K562 (cell line): ENCODE data around the gene ZG16B. TPM values are rescaled to one million over a fixed set of nuclear protein-coding genes. Genes with fewer than 3 reads are reported as not detected.

ENCODE experiments used
- ATAC-seq: fragments of 200-7000 bp; cut with Tn5 transposase; 3 replicates; pipeline ENCODE4 v1.9.1; 2020; ENCODE audit warnings: moderate library complexity
- BruUV-seq: library from RNA; stranded (reverse); fragments of 400-500 nt; replicated peaks from 2 replicates; lab custom pipeline; 2021; lab: Mats Ljungman, UMichigan
- CTCF ChIA-PET: fragments of 300-600 bp; formaldehyde crosslinking; extraction: SDS; loops from one replicate; lab custom pipeline; 2021; ENCODE audit warnings: low intra/inter-chr PET ratio; lab: Yijun Ruan, JAX
- POLR2A ChIA-PET: fragments of 300-600, 350-650 bp; sonication (Branson Sonifier 250); formaldehyde crosslinking; extraction: SDS; loops from one replicate; lab custom pipeline; 2021; ENCODE audit warnings: antibody characterized with exemption, inconsistent platforms; lab: Yijun Ruan, JAX
- DNase-seq, 4 experiments: peaks; one replicate each; pipeline versions ENCODE4 v3.0.0 to v3.0.0-alpha.2; 2011 to 2018; ENCODE audit warnings: low spot score in 3 of 4, mixed read lengths in 3 of 4; ENCODE audit errors: extremely low read depth in 1 of 4
- FAIRE-seq: peaks from 2 replicates; lab custom pipeline; 2011; peaks lifted over from hg19 to GRCh38; lab: Jason Lieb, UNC
- H2AFZ ChIP-seq: 2 replicates; pipeline ENCODE4 v1.6.0; 2011; ENCODE audit warnings: low read depth, low read length, control low read depth, inconsistent platforms
- H3K27ac ChIP-seq: fragments of 200-600 bp; 3 replicates; pipeline ENCODE4 v1.8.0; 2011; ENCODE audit warnings: low read depth, mild to moderate bottlenecking, control low read depth, inconsistent platforms, low read length, moderate library complexity, mixed read lengths; ENCODE audit errors: extremely low read depth
- H3K27me3 ChIP-seq, 2 experiments: fragments of 300-600 bp in 1 of 2; 2 replicates in 1 of 2; 3 replicates in 1 of 2; pipeline versions ENCODE4 v1.6.0 to v1.8.0; 2011; ENCODE audit warnings: inconsistent platforms in 2 of 2, low read length in 2 of 2, mild to moderate bottlenecking in 1 of 2, mixed read lengths in 1 of 2, moderate library complexity in 1 of 2; ENCODE audit not compliant: control insufficient read depth in 2 of 2, insufficient read depth in 2 of 2
- H3K36me3 ChIP-seq: fragments of 300-600 bp; 3 replicates; pipeline ENCODE4 v1.8.0; 2011; ENCODE audit warnings: mild to moderate bottlenecking, low read length, inconsistent platforms; ENCODE audit not compliant: control insufficient read depth, insufficient read depth
- H3K4me1 ChIP-seq, 2 experiments: fragments of 200-600 bp in 1 of 2; replicated peaks in 1 of 2; 2 replicates in 1 of 2; 3 replicates in 1 of 2; pipeline versions ENCODE4 v1.5.1 to v1.8.0; 2011; ENCODE audit warnings: inconsistent platforms in 2 of 2, low read length in 2 of 2, mild to moderate bottlenecking in 1 of 2, mixed read lengths in 1 of 2, moderate library complexity in 1 of 2; ENCODE audit not compliant: control insufficient read depth in 2 of 2, insufficient read depth in 2 of 2
- H3K4me2 ChIP-seq: 2 replicates; pipeline ENCODE4 v1.6.1; 2011; ENCODE audit warnings: low read length, control low read depth, inconsistent platforms, mixed read lengths; ENCODE audit not compliant: insufficient read depth
- H3K4me3 ChIP-seq: fragments of 200-600 bp; sonication (generic), shearing (Covaris generic); 2 replicates; pipeline ENCODE4 v1.5.1; 2016; ENCODE audit warnings: control low read depth, inconsistent platforms
- H3K79me2 ChIP-seq: fragments of 200-600 bp; 3 replicates; pipeline ENCODE4 v1.8.0; 2011; ENCODE audit warnings: low read length, inconsistent platforms; ENCODE audit not compliant: control insufficient read depth, insufficient read depth
- H3K9ac ChIP-seq, 2 experiments: 2 replicates each; pipeline versions ENCODE4 v1.6.0 to v1.6.1; 2011; ENCODE audit warnings: low read depth in 2 of 2, low read length in 2 of 2, control low read depth in 1 of 2, inconsistent platforms in 1 of 2, mild to moderate bottlenecking in 1 of 2, mixed read lengths in 1 of 2; ENCODE audit not compliant: insufficient read depth in 1 of 2
- H3K9me1 ChIP-seq: one replicate; pipeline ENCODE4 v1.6.0; 2011; ENCODE audit warnings: inconsistent platforms, mild to moderate bottlenecking, low read length, moderate library complexity; ENCODE audit not compliant: control insufficient read depth, insufficient read depth
- H3K9me3 ChIP-seq: replicated peaks from 2 replicates; pipeline ENCODE4 v1.5.1; 2011; ENCODE audit warnings: low read depth, low read length, inconsistent platforms; ENCODE audit not compliant: control insufficient read depth, insufficient read depth
- H4K20me1 ChIP-seq: replicated peaks from 2 replicates; pipeline ENCODE4 v1.6.1; 2011; ENCODE audit warnings: low read length, inconsistent platforms, mixed read lengths; ENCODE audit not compliant: control insufficient read depth, insufficient read depth
- BCOR ChIP-seq: fragments of 450-650 bp; IDR thresholded peaks from 2 replicates; pipeline ENCODE4 v1.6.1; 2016
- GATAD2A ChIP-seq: fragments of 450-650 bp; IDR thresholded peaks from 2 replicates; pipeline ENCODE4 v1.6.1; 2017
- HDAC8 ChIP-seq: fragments of 450-650 bp; IDR thresholded peaks from 2 replicates; pipeline ENCODE4 v1.6.1; 2016; ENCODE audit warnings: mild to moderate bottlenecking, missing genetic modification characterization, moderate library complexity, missing compliant biosample characterization
- NFE2 ChIP-seq: IDR thresholded peaks from 2 replicates; pipeline ENCODE4 v1.6.1; 2014; ENCODE audit warnings: antibody characterized with exemption, low read depth
- NR1H2 ChIP-seq: sonication (generic); formaldehyde crosslinking; IDR thresholded peaks from 2 replicates; pipeline ENCODE4 v1.4.0; 2020; ENCODE audit warnings: mild to moderate bottlenecking, missing genetic modification reagents
- PHF8 ChIP-seq: fragments of 200-600 bp; sonication (generic); IDR thresholded peaks from 2 replicates; pipeline ENCODE4 v1.6.1; 2012; ENCODE audit warnings: mixed run types, mild to moderate bottlenecking, inconsistent platforms, low read length, moderate library complexity, borderline replicate concordance
- POU5F1 ChIP-seq: fragments of 150-350 bp; IDR thresholded peaks from 2 replicates; pipeline ENCODE4 v1.6.1; 2014; ENCODE audit warnings: borderline replicate concordance, low read length, low read depth, mild to moderate bottlenecking; ENCODE audit not compliant: partially characterized antibody
- SNRNP70 ChIP-seq: fragments of 200-400 bp; formaldehyde crosslinking; optimal IDR thresholded peaks from 2 replicates; pipeline ENCODE3; 2017; ENCODE audit warnings: low read depth, low read length
- TCF7 ChIP-seq: sonication (generic); IDR thresholded peaks from 2 replicates; pipeline ENCODE4 v1.6.1; 2016; ENCODE audit warnings: antibody characterized with exemption, borderline replicate concordance
- ZC3H4 ChIP-seq: sonication (generic); formaldehyde crosslinking; IDR thresholded peaks from 2 replicates; pipeline ENCODE4 v1.9.0; 2021; ENCODE audit warnings: missing genetic modification reagents, borderline replicate concordance
- ZNF12 ChIP-seq: sonication (generic); formaldehyde crosslinking; IDR thresholded peaks from 2 replicates; pipeline ENCODE4 v1.4.0; 2020; ENCODE audit warnings: mild to moderate bottlenecking, missing genetic modification reagents
- ZNF408 ChIP-seq: fragments of 250-450 bp; sonication (Bioruptor Pico); IDR thresholded peaks from 2 replicates; pipeline ENCODE4 v1.4.0; 2020; ENCODE audit warnings: low read depth, mild to moderate bottlenecking, moderate library complexity
- WGBS: fragments of 100-300 bp; shearing (Covaris generic); methylation state at CpG from one replicate; pipeline ENCODE4 v1.1.6; 2016; ENCODE audit warnings: low coverage, mixed read lengths; ENCODE audit not compliant: insufficient coverage; ENCODE audit errors: missing lambda C conversion rate; 5-methylcytosine and 5-hydroxymethylcytosine counted together
- in situ Hi-C: fragments of 300-500 bp; cut with MboI; formaldehyde crosslinking; loops from 4 replicates; pipeline ENCODE4 v1.15.0; 2018; ENCODE audit warnings: inconsistent platforms, mixed read lengths
- intact Hi-C: fragments of 100-400 bp; cut with micrococcal nuclease; formaldehyde crosslinking; loops from 2 replicates; pipeline ENCODE4 v1.14.2; 2022
- polyA plus RNA-seq, 8 experiments: library from polyadenylated mRNA; depleted of rRNA in 4 of 8; stranded (reverse) in 5 of 8; unstranded in 3 of 8; fragments of >200 nt; fragmentation: Nextera tagmentation in 2 of 8; fragmentation: Illumina TruSeq in 1 of 8; extraction: Ambion mirVana in 2 of 8; extraction: Trizol in 1 of 8; gene quantifications; 2 replicates each; pipeline versions ENCODE4 v1.2.1 to v1.2.3, GENCODE V29; 2011 to 2014; ENCODE audit warnings: inconsistent platforms in 1 of 8, missing spikeins in 1 of 8
- total RNA-seq, 7 experiments: library from RNA; depleted of rRNA in 6 of 7; stranded (reverse); fragments of >200 nt in 6 of 7; fragmentation: Illumina TruSeq in 2 of 7; extraction: Trizol in 2 of 7; gene quantifications; 2 replicates each; pipeline versions ENCODE4 v1.2.1 to v1.2.3, GENCODE V29; 2011 to 2021; ENCODE audit warnings: low replicate concordance in 1 of 7
- TF ChIP-seq, protein P1 (sequence below): fragments of 150-350 bp; IDR thresholded peaks from 2 replicates; pipeline ENCODE4 v1.6.1; 2014; ENCODE audit warnings: low read depth, mild to moderate bottlenecking, low read length, borderline replicate concordance

ZG16B gene
- total and polyA plus RNA-seq, 9 of the 15 experiments (the other 6 are each of a cell fraction or from before 2014, with no cell fraction given), result 0.25 to 0.43 (median 0.34) TPM; not detected in 5

DNA sequence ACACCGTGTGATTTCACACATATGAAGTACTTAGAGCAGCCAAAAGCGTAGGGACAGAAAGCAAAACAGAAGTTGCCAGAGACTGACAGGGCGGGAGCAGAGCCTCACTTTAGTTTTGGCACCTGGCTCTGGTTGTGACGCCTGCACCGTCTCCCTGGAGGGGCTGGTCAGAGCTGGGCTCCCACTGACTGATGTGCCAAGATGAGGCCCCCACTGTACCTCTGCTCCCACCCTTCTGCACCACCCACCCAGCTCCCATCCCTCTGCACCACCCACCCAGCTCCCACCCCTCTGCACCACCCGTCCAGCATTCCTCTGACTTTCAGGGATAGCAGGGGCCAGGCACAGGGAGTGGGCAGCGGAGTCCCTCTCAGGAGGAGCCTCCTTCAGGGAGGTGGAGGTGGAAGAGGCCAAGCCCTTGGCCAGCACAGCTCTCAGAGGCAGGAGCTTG, 16.3 kb upstream of the ZG16B start:
- Histone ChIP-seq H3K36me3 (peaks cover 7% of the 10 kb centered on the region; the same call in 2 of the 3 replicates), H3K4me1 (peaks cover 17 to 45% of the 10 kb centered on the region in 2 experiments; a peak in 4 of 5 replicates), H3K4me2 (no peak overlapping the region), H2AFZ (no peak overlapping the region), H3K9me3 (no peaks in the 10 kb centered on the region), H3K27ac (no peak overlapping the region), H3K9me1 (no peaks in the 10 kb centered on the region), H4K20me1 (no peaks in the 10 kb centered on the region), H3K4me3 (no peak overlapping the region), H3K27me3 (peaks cover 4 to 16% of the 10 kb centered on the region in 2 experiments; a peak in 2 of 5 replicates), H3K9ac (peak overlapping the region in 1 of 2 experiments; percentile 56; a peak in 2 of 4 replicates), H3K79me2 (peaks cover 23% of the 10 kb centered on the region)
- in situ Hi-C loops (no loop called here), intact Hi-C loops (no loop called here)
- no peak for ATAC-seq
- DNase-seq, result no peak
- ChIA-PET CTCF (no interaction called here), POLR2A (no interaction called here)
- no peak for FAIRE-seq
- 41% methylated on average over 7 of the region's 7 CpGs for WGBS
- TF ChIP-seq POU5F1 (no peak), PHF8 (no peak), ZNF408 (no peak), NR1H2 (CRISPR knock-in tag) (no peak), NFE2 (no peak), BCOR (no peak), TCF7 (no peak), GATAD2A (no peak), ZC3H4 (CRISPR knock-in tag) (no peak), HDAC8 (tag) (no peak), SNRNP70 (no peak), ZNF12 (CRISPR knock-in tag) (no peak)
- TF ChIP-seq, protein P1, sequence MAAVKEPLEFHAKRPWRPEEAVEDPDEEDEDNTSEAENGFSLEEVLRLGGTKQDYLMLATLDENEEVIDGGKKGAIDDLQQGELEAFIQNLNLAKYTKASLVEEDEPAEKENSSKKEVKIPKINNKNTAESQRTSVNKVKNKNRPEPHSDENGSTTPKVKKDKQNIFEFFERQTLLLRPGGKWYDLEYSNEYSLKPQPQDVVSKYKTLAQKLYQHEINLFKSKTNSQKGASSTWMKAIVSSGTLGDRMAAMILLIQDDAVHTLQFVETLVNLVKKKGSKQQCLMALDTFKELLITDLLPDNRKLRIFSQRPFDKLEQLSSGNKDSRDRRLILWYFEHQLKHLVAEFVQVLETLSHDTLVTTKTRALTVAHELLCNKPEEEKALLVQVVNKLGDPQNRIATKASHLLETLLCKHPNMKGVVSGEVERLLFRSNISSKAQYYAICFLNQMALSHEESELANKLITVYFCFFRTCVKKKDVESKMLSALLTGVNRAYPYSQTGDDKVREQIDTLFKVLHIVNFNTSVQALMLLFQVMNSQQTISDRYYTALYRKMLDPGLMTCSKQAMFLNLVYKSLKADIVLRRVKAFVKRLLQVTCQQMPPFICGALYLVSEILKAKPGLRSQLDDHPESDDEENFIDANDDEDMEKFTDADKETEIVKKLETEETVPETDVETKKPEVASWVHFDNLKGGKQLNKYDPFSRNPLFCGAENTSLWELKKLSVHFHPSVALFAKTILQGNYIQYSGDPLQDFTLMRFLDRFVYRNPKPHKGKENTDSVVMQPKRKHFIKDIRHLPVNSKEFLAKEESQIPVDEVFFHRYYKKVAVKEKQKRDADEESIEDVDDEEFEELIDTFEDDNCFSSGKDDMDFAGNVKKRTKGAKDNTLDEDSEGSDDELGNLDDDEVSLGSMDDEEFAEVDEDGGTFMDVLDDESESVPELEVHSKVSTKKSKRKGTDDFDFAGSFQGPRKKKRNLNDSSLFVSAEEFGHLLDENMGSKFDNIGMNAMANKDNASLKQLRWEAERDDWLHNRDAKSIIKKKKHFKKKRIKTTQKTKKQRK, result no peak
- BruUV-seq, result no TSS peak
